HepG2 (cell line): Measurements from ENCODE around the gene CREBRF. TPM values are rescaled to one million over a fixed set of nuclear protein-coding genes. Genes with fewer than 3 reads are reported as not detected.

Source experiments
- ATAD3A ChIP-seq: sonication (generic); formaldehyde crosslinking; IDR thresholded peaks from 2 replicates; pipeline ENCODE4 v1.4.0; 2020; ENCODE audit warnings: missing genetic modification reagents
- CENPT ChIP-seq: sonication (generic); formaldehyde crosslinking; IDR thresholded peaks from 2 replicates; pipeline ENCODE4 v1.8.0; 2022; ENCODE audit warnings: low read depth, mild to moderate bottlenecking, moderate library complexity, missing genetic modification reagents
- EEA1 ChIP-seq: sonication (generic); formaldehyde crosslinking; IDR thresholded peaks from 2 replicates; pipeline ENCODE4 v1.5.1; 2020; ENCODE audit warnings: mild to moderate bottlenecking, missing genetic modification reagents, borderline replicate concordance
- ETS1 ChIP-seq: sonication (generic); formaldehyde crosslinking; IDR thresholded peaks from 2 replicates; pipeline ENCODE4 v1.4.0; 2020; ENCODE audit warnings: missing genetic modification reagents
- FUBP1 ChIP-seq: sonication (generic); formaldehyde crosslinking; IDR thresholded peaks from 2 replicates; pipeline ENCODE4 v1.5.1; 2020; ENCODE audit warnings: missing genetic modification reagents, mild to moderate bottlenecking, borderline replicate concordance
- GFI1 ChIP-seq: sonication (generic); formaldehyde crosslinking; IDR thresholded peaks from 2 replicates; pipeline ENCODE4 v1.5.0; 2020; ENCODE audit warnings: missing genetic modification reagents, mild to moderate bottlenecking, borderline replicate concordance
- HOMEZ ChIP-seq: IDR thresholded peaks from 2 replicates; pipeline ENCODE4 v1.6.1; 2016; ENCODE audit warnings: low read depth
- KDM5A ChIP-seq: fragments of 200-600 bp; sonication (generic); IDR thresholded peaks from 2 replicates; pipeline ENCODE4 v1.7.0; 2018; ENCODE audit warnings: antibody characterized with exemption, mild to moderate bottlenecking, low read length, borderline replicate concordance
- MED13 ChIP-seq: sonication (generic); formaldehyde crosslinking; IDR thresholded peaks from 2 replicates; pipeline ENCODE4 v1.5.0; 2020; ENCODE audit warnings: missing genetic modification reagents
- MED8 ChIP-seq: sonication (generic); formaldehyde crosslinking; IDR thresholded peaks from 2 replicates; pipeline ENCODE4 v1.8.1; 2023; ENCODE audit warnings: mild to moderate bottlenecking, missing genetic modification reagents; ENCODE audit not compliant: insufficient replicate concordance
- SP5 ChIP-seq: IDR thresholded peaks from 2 replicates; pipeline ENCODE4 v1.6.1; 2016; ENCODE audit warnings: low read depth, borderline replicate concordance
- TGIF2 ChIP-seq: IDR thresholded peaks from 2 replicates; pipeline ENCODE4 v1.6.1; 2016; ENCODE audit warnings: control low read depth, missing compliant biosample characterization
- ZFP37 ChIP-seq: sonication (generic); formaldehyde crosslinking; IDR thresholded peaks from 2 replicates; pipeline ENCODE4 v1.4.0; 2020; ENCODE audit warnings: missing genetic modification reagents, borderline replicate concordance
- ZNF160 ChIP-seq: sonication (generic); formaldehyde crosslinking; IDR thresholded peaks from 2 replicates; pipeline ENCODE4 v1.8.0; 2022; ENCODE audit warnings: mild to moderate bottlenecking, inconsistent platforms, missing genetic modification reagents
- ZNF263 ChIP-seq: sonication (generic); formaldehyde crosslinking; IDR thresholded peaks from 2 replicates; pipeline ENCODE4 v1.4.0; 2020; ENCODE audit warnings: missing genetic modification reagents
- ZNF709 ChIP-seq: sonication (generic); formaldehyde crosslinking; IDR thresholded peaks from 2 replicates; pipeline ENCODE4 v1.5.0; 2020; ENCODE audit warnings: mild to moderate bottlenecking, missing genetic modification reagents
- polyA plus RNA-seq, 8 experiments: library from polyadenylated mRNA; depleted of rRNA in 3 of 8; stranded (reverse) in 7 of 8; unstranded in 1 of 8; fragments of >200 nt; fragmentation: Illumina TruSeq in 4 of 8; extraction: Trizol in 4 of 8; gene quantifications; 2 replicates each; pipeline versions ENCODE4 v1.2.1 to v1.2.3, GENCODE V29; 2011 to 2016; ENCODE audit warnings: low read depth in 4 of 8, missing spikeins in 1 of 8, mixed read lengths in 1 of 8; ENCODE audit not compliant: insufficient read depth in 1 of 8
- total RNA-seq, 5 experiments: library from RNA; depleted of rRNA; stranded (reverse); fragments of >200 nt; fragmentation: Illumina TruSeq; extraction: Trizol; gene quantifications; 2 replicates each; pipeline ENCODE4 v1.2.3, GENCODE V29; 2016; ENCODE audit warnings: low read depth in 1 of 5

CREBRF gene
- total and polyA plus RNA-seq, 2 of the 13 experiments (the other 11 are each of a cell fraction or from before 2014, with no cell fraction given): 4.5 to 10.2 TPM

- no peak for TF ChIP-seq FUBP1 (CRISPR knock-in tag)
- no peak for TF ChIP-seq TGIF2 (CRISPR knock-in tag)
- TF ChIP-seq MED8: no peak
- no peak for TF ChIP-seq ZNF160
- TF ChIP-seq ETS1: 0 out of 2 replicates have a peak, but pooled peaks have one; percentile 17
- TF ChIP-seq KDM5A: peak; percentile 69; the same call in 1 of the 2 replicates
- TF ChIP-seq GFI1 (CRISPR knock-in tag): no peak
- no peak for TF ChIP-seq ZFP37 (CRISPR knock-in tag)
- TF ChIP-seq ZNF709 (CRISPR knock-in tag): no peak
- no peak for TF ChIP-seq ATAD3A (CRISPR knock-in tag)
- TF ChIP-seq EEA1: no peak
- no peak for TF ChIP-seq ZNF263
- TF ChIP-seq SP5 (CRISPR knock-in tag): no peak
- TF ChIP-seq MED13: no peak
- TF ChIP-seq HOMEZ (CRISPR knock-in tag): no peak
- TF ChIP-seq CENPT (CRISPR knock-in tag): no peak
Observed at GRCh38 chr5:173056783-173057061, 570 bp downstream of the CREBRF start (continued).
